ENCODE results near the gene ATG13. TPM values are rescaled to one million over a fixed set of nuclear protein-coding genes. Genes with fewer than 3 reads are reported as not detected.

Gene ATG13
- total and polyA plus RNA-seq, 2 of the 8 experiments (the other 6 are each of a cell fraction or from before 2014, with no cell fraction given): 65.0 to 77.4 TPM

DNA sequence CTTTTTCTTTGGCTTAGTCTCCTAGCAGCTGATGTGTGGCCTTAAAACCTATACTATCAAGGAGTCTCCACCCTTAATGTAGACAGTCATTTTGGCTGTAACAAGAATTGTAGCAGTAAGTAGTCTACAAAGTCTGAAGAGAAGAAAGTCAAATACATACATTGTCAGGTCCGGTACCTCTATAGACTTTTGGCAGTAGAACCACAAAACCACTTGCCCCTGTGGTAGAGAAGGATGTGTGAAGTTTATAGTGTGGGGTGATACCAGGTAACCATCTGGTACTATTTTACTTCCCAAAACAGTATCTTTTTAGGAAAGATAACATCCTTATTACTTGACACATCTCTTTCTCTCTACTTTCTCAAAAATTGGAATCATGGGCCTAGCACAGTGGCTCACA is 15.1 kb downstream of the ATG13 start:
- Histone ChIP-seq H3K27ac (ENCODE audit: low read depth, low read length) (no peak overlapping the region), H3K79me2 (ENCODE audit: control insufficient read depth in 1 of 2, insufficient read depth in 2 of 2, low read length in 2 of 2) (peaks cover 0 to 4% of the 10 kb centered on the region in 2 experiments; a peak in 1 of 4 replicates), H2AK5ac (ENCODE audit: low read depth, low read length) (no peak overlapping the region), H3K36me3 (ENCODE audit: control insufficient read depth in 2 of 4, insufficient read depth in 4 of 4, low read length in 3 of 4) (peaks cover 0 to 11% (median 5%) of the 10 kb centered on the region in 4 experiments; a peak in 2 of 8 replicates), H2BK5ac (ENCODE audit: low read depth, low read length) (no peak overlapping the region), H2BK20ac (ENCODE audit: low read length) (no peak overlapping the region), H3K9ac (replicated peaks in 1 of 4; ENCODE audit: extremely low read depth in 1 of 4, low read depth in 3 of 4, low read length in 3 of 4) (no peak overlapping the region), H3K4me3 (ENCODE audit: extremely low read depth in 1 of 4, insufficient read depth in 2 of 4, low read depth in 3 of 4, low read length in 4 of 4) (no peak overlapping the region), H3K27me3 (replicated peaks in 1 of 4; ENCODE audit: control insufficient read depth in 3 of 4, extremely low read depth in 1 of 4, insufficient read depth in 3 of 4, low read length in 3 of 4) (no peaks in the 10 kb centered on the region), H3K23me2 (ENCODE audit: low read depth, low read length) (no peaks in the 10 kb centered on the region), H4K8ac (ENCODE audit: extremely low read depth, insufficient read depth, low read length) (no peak overlapping the region), H4K91ac (replicated peaks; ENCODE audit: insufficient read length, low read length) (no peak overlapping the region), H2BK120ac (replicated peaks; ENCODE audit: low read depth, low read length) (no peak overlapping the region), H3K23ac (ENCODE audit: insufficient read length) (no peak overlapping the region), H2BK15ac (ENCODE audit: low read length) (no peak overlapping the region), H3K9me3 (ENCODE audit: insufficient read depth in 2 of 2, low read depth in 1 of 2, low read length in 1 of 2) (no peaks in the 10 kb centered on the region), H4K20me1 (replicated peaks in 1 of 2; ENCODE audit: control insufficient read depth in 1 of 2, insufficient read depth in 2 of 2, low read length in 2 of 2) (peaks cover 0 to 3% of the 10 kb centered on the region in 2 experiments), H2AFZ (ENCODE audit: low read length) (no peak overlapping the region), H3K4me1 (replicated peaks in 1 of 4; ENCODE audit: control insufficient read depth in 3 of 4, insufficient read depth in 4 of 4, low read length in 3 of 4) (no peaks in the 10 kb centered on the region), H3K18ac (ENCODE audit: extremely low read depth, low read length) (no peak overlapping the region), H3K56ac (replicated peaks; ENCODE audit: insufficient read length, low read depth, low read length) (no peak overlapping the region), H3K14ac (ENCODE audit: insufficient read length) (no peak overlapping the region), H3K79me1 (ENCODE audit: low read depth, low read length) (0 out of 2 replicates have a peak, but pooled peaks cover 2% of the 10 kb centered on the region), H2BK12ac (ENCODE audit: low read depth, low read length) (no peak overlapping the region), H4K5ac (ENCODE audit: insufficient read length, low read depth, low read length) (no peak overlapping the region), H3K4ac (replicated peaks; ENCODE audit: insufficient read length, low read depth, low read length) (no peak overlapping the region), H3K4me2 (ENCODE audit: insufficient read depth in 1 of 2, low read depth in 2 of 2, low read length in 2 of 2) (no peak overlapping the region)
- no peak for FAIRE-seq
- WGBS, 2 experiments (ENCODE audit: extremely low coverage in 1 of 2, insufficient coverage in 1 of 2, insufficient read length in 1 of 2, insufficient replicate concordance in 2 of 2, low coverage in 1 of 2, low lambda C conversion rate in 2 of 2, missing lambda C conversion rate in 1 of 2): 100% methylated on average over 1 of the region's 1 CpG; no CpG with 5 or more reads in 1 of the 2 experiments
- CTCF ChIA-PET (ENCODE audit: partially characterized antibody): interaction anchor here (1.1 kb wide), 1 partner anchor 37 kb away, joined by 3 read pairs; no protein-coding TSS in a partner anchor
- no peak for DNase-seq (ENCODE audit: low read depth in 1 of 2, low spot score in 2 of 2)
- POLR2A ChIA-PET (ENCODE audit: partially characterized antibody): no interaction called here
- no peak for TF ChIP-seq BCL11A (IDR thresholded peaks at IDR 0.05; ENCODE audit: low read depth in 2 of 2, low read length in 2 of 2)
- no peak for TF ChIP-seq SIX5 (IDR thresholded peaks at IDR 0.05; ENCODE audit: low read depth, low read length)
- no peak for TF ChIP-seq USF2 (IDR thresholded peaks at IDR 0.05; ENCODE audit: low read length)
- TF ChIP-seq CBX8 (IDR thresholded peaks at IDR 0.05; ENCODE audit: borderline replicate concordance, low read depth, low read length): no peak
- TF ChIP-seq PHF8 (conservative IDR thresholded peaks at IDR 0.05; ENCODE audit: low read depth, low read length): no peak
- TF ChIP-seq POLR2AphosphoS5 (IDR thresholded peaks at IDR 0.05; ENCODE audit: low read depth, low read length): no peak
- TF ChIP-seq, protein P1, sequence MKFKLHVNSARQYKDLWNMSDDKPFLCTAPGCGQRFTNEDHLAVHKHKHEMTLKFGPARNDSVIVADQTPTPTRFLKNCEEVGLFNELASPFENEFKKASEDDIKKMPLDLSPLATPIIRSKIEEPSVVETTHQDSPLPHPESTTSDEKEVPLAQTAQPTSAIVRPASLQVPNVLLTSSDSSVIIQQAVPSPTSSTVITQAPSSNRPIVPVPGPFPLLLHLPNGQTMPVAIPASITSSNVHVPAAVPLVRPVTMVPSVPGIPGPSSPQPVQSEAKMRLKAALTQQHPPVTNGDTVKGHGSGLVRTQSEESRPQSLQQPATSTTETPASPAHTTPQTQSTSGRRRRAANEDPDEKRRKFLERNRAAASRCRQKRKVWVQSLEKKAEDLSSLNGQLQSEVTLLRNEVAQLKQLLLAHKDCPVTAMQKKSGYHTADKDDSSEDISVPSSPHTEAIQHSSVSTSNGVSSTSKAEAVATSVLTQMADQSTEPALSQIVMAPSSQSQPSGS (IDR thresholded peaks at IDR 0.05; ENCODE audit: low read length): no peak
- TF ChIP-seq EP300 (IDR thresholded peaks at IDR 0.05; ENCODE audit: borderline replicate concordance in 1 of 2, low read depth in 2 of 2, low read length in 2 of 2): no peak
- TF ChIP-seq ASH2L (IDR thresholded peaks at IDR 0.05; ENCODE audit: low read length): no peak
- no peak for TF ChIP-seq SP2 (IDR thresholded peaks at IDR 0.05; ENCODE audit: low read length)
- TF ChIP-seq POLR2A (IDR thresholded peaks at IDR 0.05; ENCODE audit: control extremely low read depth in 1 of 2, low read depth in 2 of 2, low read length in 2 of 2): no peak
- TF ChIP-seq BRCA1 (IDR thresholded peaks at IDR 0.05; ENCODE audit: low read depth, low read length): no peak

All from H1 (cell line).